ENCODE results near the gene ANKRD55. TPM values are rescaled to one million over a fixed set of nuclear protein-coding genes. Genes with fewer than 3 reads are reported as not detected.
"Not testable (repeated sequence)": the region's sequence is repeated elsewhere in the genome, so short reads cannot be mapped to it uniquely, and the experiment has no call there.

ANKRD55 gene
- total RNA-seq, 4 donors from 2014 or later = 0.17 to 0.37 (median 0.32) TPM; not detected in 1

DNA sequence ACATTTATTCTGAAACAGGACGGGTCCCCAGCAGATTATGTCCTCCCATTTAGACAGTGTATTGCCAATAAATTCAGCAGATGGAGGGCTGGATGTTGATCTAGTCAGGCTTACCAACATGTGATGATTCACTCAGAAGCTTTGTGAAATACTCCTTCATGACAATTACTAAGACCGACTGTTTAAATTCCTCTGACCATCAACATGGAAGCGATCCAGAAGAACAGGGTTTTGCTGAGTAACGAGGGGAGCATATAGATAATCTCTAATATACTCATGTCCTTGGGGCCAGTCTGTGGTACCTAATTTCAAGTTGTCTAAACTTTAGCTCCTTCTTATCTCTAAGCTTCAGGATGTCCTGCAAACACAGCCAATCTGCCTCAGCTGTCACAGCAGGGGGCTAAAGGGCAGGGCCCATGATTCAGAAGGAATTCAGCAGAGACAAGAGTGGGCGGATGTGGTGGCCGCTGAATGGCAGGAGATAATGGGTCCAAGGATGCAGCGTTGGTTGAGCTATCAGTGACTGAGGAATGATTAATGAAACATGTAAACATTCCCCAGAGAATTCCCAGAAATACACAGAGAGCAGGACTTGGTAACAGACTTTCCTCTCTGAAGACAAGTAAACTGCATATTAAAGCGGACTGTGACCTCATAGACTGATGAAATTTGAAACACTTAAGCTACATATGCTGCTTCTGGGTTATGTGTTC, 109.4 kb downstream of the ANKRD55 start:
- intact Hi-C loops (cut with DNase I; ENCODE audit: low total_unique reads) = no loop called here
- peak in 1 of 2 donors; percentile 43 for DNase-seq (ENCODE audit: low spot score in 2 of 2)
- TF ChIP-seq POLR2A (IDR thresholded peaks at IDR 0.05) = no peak
- no peak for TF ChIP-seq CTCF (IDR thresholded peaks at IDR 0.05)
- no peak overlapping the region for H3K4me3 ChIP-seq (ENCODE audit: low read depth, poor library complexity, severe bottlenecking)
- WGBS, 2 donors = 45 to 59% methylated on average over 8 of the region's 8 CpGs

GRCh38 chr5:56122360-56122985, 110.7 kb downstream of the ANKRD55 start:
- 90 to 98% methylated on average over 9 of the region's 9 CpGs for WGBS, 2 donors
- DNase-seq (ENCODE audit: low spot score in 2 of 2); H3K4me3 ChIP-seq (ENCODE audit: low read depth, poor library complexity, severe bottlenecking); intact Hi-C loops (cut with DNase I; ENCODE audit: low total_unique reads): not testable (repeated sequence)

DNA sequence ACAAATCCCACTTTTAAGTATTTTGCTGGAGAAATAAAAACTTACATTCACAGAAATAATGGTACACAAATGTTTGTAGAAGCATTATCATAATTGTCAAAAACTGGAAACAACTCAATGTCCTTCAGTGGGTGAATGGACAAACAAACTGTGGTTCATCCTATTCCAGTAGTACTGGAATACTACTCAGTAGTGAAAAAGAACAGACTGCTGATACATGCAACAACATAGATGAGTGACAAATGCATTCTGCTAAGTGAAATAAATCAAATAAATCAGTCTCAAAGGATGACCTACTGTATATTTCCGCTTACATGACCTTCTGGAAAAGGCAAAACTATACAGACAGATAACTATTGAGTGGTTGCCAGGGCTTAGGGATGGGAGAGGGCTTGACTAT, 114.1 kb downstream of the ANKRD55 start:
- TF ChIP-seq POLR2A (IDR thresholded peaks at IDR 0.05) = no peak
- no peak for TF ChIP-seq CTCF (IDR thresholded peaks at IDR 0.05)
- 93 to 97% methylated on average over 1 of the region's 1 CpG for WGBS, 2 donors
- intact Hi-C loops (cut with DNase I; ENCODE audit: low total_unique reads) = no loop called here
- DNase-seq (ENCODE audit: low spot score in 2 of 2) = no peak
- no peak overlapping the region for H3K4me3 ChIP-seq (ENCODE audit: low read depth, poor library complexity, severe bottlenecking)

- TF ChIP-seq CTCF (IDR thresholded peaks at IDR 0.05) (no peak), POLR2A (IDR thresholded peaks at IDR 0.05) (no peak)
- H3K4me3 ChIP-seq (ENCODE audit: low read depth, poor library complexity, severe bottlenecking) = no peak overlapping the region
- DNase-seq (ENCODE audit: low spot score in 2 of 2) = no peak
- intact Hi-C loops (cut with DNase I; ENCODE audit: low total_unique reads) = no loop called here
- 87 to 88% methylated on average over 9 of the region's 9 CpGs for WGBS, 2 donors
These were observed 116.5 kb downstream of the ANKRD55 start for GRCh38 chr5:56116599-56117141.

- no peak for TF ChIP-seq POLR2A (IDR thresholded peaks at IDR 0.05)
- no peak for TF ChIP-seq CTCF (IDR thresholded peaks at IDR 0.05)
- DNase-seq (ENCODE audit: low spot score in 2 of 2) = no peak
- no peak overlapping the region for H3K4me3 ChIP-seq (ENCODE audit: low read depth, poor library complexity, severe bottlenecking)
- WGBS, 2 donors = 97% methylated on average over 4 of the region's 4 CpGs
- intact Hi-C loops (cut with DNase I; ENCODE audit: low total_unique reads) = no loop called here
These were observed 117.5 kb downstream of the ANKRD55 start for GRCh38 chr5:56115589-56115988.

- 57 to 64% methylated on average over 11 of the region's 11 CpGs for WGBS, 2 donors
- intact Hi-C loops (cut with DNase I; ENCODE audit: low total_unique reads) = no loop called here
- no peak overlapping the region for H3K4me3 ChIP-seq (ENCODE audit: low read depth, poor library complexity, severe bottlenecking)
- DNase-seq (ENCODE audit: low spot score in 2 of 2) = no peak
- no peak for TF ChIP-seq POLR2A (IDR thresholded peaks at IDR 0.05)
These were observed 120.5 kb downstream of the ANKRD55 start for GRCh38 chr5:56112526-56113121.

Data from lower leg skin (tissue), 4 donors.